K562 (cell line): ENCODE data around the gene RALGAPB. TPM values are rescaled to one million over a fixed set of nuclear protein-coding genes. Genes with fewer than 3 reads are reported as not detected.

ENCODE experiments used
- AFF1 ChIP-seq, 2 experiments: fragments of 450-650 bp; IDR thresholded peaks; 2 replicates each; pipeline ENCODE4 v1.6.1; 2018; ENCODE audit warnings: mild to moderate bottlenecking in 2 of 2, low read depth in 1 of 2; ENCODE audit not compliant: partially characterized antibody in 2 of 2
- ERF ChIP-seq: fragments of 450-650 bp; formaldehyde crosslinking; IDR thresholded peaks from 2 replicates; pipeline ENCODE4 v1.4.0; 2020; ENCODE audit warnings: mild to moderate bottlenecking, mixed read lengths
- ETV1 ChIP-seq: fragments of 450-650 bp; conservative IDR thresholded peaks from 2 replicates; pipeline ENCODE4 v1.6.1; 2016; ENCODE audit warnings: missing genetic modification characterization, control low read depth, low read depth, missing compliant biosample characterization
- FOXA1 ChIP-seq: fragments of 450-650 bp; IDR thresholded peaks from 2 replicates; pipeline ENCODE4 v1.6.1; 2016; ENCODE audit warnings: mild to moderate bottlenecking, borderline replicate concordance
- HBP1 ChIP-seq: fragments of 450-650 bp; formaldehyde crosslinking; IDR thresholded peaks from 2 replicates; pipeline ENCODE4 v1.4.0; 2022; ENCODE audit warnings: missing genetic modification characterization
- MAX ChIP-seq: sonication (generic); formaldehyde crosslinking; IDR thresholded peaks from 2 replicates; pipeline ENCODE4 v1.9.0; 2022; ENCODE audit warnings: mild to moderate bottlenecking, missing genetic modification reagents
- SFPQ ChIP-seq: fragments of 200-400 bp; formaldehyde crosslinking; IDR thresholded peaks from 2 replicates; pipeline ENCODE4 v1.6.1; 2017; ENCODE audit warnings: mild to moderate bottlenecking, low read depth, low read length, moderate library complexity
- SOX6 ChIP-seq: fragments of 450-650 bp; IDR thresholded peaks from 2 replicates; pipeline ENCODE4 v1.6.1; 2014; ENCODE audit warnings: mild to moderate bottlenecking
- TCF15 ChIP-seq: fragments of 250-450 bp; sonication (Bioruptor Pico); IDR thresholded peaks from 2 replicates; pipeline ENCODE4 v1.8.0; 2022; ENCODE audit warnings: moderate library complexity, mild to moderate bottlenecking, inconsistent platforms
- TFAP4 ChIP-seq: sonication (generic); formaldehyde crosslinking; IDR thresholded peaks from 2 replicates; pipeline ENCODE4 v1.8.0; 2022; ENCODE audit warnings: missing genetic modification reagents, mild to moderate bottlenecking, moderate library complexity, borderline replicate concordance
- TFE3 ChIP-seq: fragments of 450-650 bp; formaldehyde crosslinking; IDR thresholded peaks from 2 replicates; pipeline ENCODE4 v1.4.0; 2020; ENCODE audit warnings: mild to moderate bottlenecking, mixed read lengths
- TSC22D4 ChIP-seq: fragments of 450-650 bp; IDR thresholded peaks from 2 replicates; pipeline ENCODE4 v1.6.1; 2016; ENCODE audit warnings: missing genetic modification characterization, missing biosample characterization, control low read depth
- ZNF212 ChIP-seq: fragments of 450-650 bp; formaldehyde crosslinking; IDR thresholded peaks from 2 replicates; pipeline ENCODE4 v1.4.0; 2020; ENCODE audit warnings: mild to moderate bottlenecking
- ZNF280A ChIP-seq: fragments of 450-650 bp; IDR thresholded peaks from 2 replicates; pipeline ENCODE4 v1.6.1; 2018; ENCODE audit warnings: mild to moderate bottlenecking, low read depth; ENCODE audit not compliant: partially characterized antibody
- polyA plus RNA-seq, 8 experiments: library from polyadenylated mRNA; depleted of rRNA in 4 of 8; stranded (reverse) in 5 of 8; unstranded in 3 of 8; fragments of >200 nt; fragmentation: Nextera tagmentation in 2 of 8; fragmentation: Illumina TruSeq in 1 of 8; extraction: Ambion mirVana in 2 of 8; extraction: Trizol in 1 of 8; gene quantifications; 2 replicates each; pipeline versions ENCODE4 v1.2.1 to v1.2.3, GENCODE V29; 2011 to 2014; ENCODE audit warnings: inconsistent platforms in 1 of 8, missing spikeins in 1 of 8
- total RNA-seq, 7 experiments: library from RNA; depleted of rRNA in 6 of 7; stranded (reverse); fragments of >200 nt in 6 of 7; fragmentation: Illumina TruSeq in 2 of 7; extraction: Trizol in 2 of 7; gene quantifications; 2 replicates each; pipeline versions ENCODE4 v1.2.1 to v1.2.3, GENCODE V29; 2011 to 2021; ENCODE audit warnings: low replicate concordance in 1 of 7

The RALGAPB gene
- total and polyA plus RNA-seq, 9 of the 15 experiments (the other 6 are each of a cell fraction or from before 2014, with no cell fraction given), result 4.3 to 25.6 (median 13.6) TPM

GRCh38 chr20:38460040-38460623, 12.5 kb upstream of the RALGAPB start (continued):
- TF ChIP-seq SFPQ (no peak), MAX (CRISPR knock-in tag) (no peak), ZNF212 (CRISPR knock-in tag) (no peak), TSC22D4 (no peak), ERF (CRISPR knock-in tag) (no peak), ZNF280A (no peak), AFF1 (IDR thresholded peaks at IDR 0.05; ENCODE audit: low read depth in 1 of 2, partially characterized antibody in 2 of 2) (no peak), SOX6 (peak; percentile 61; the same call in 1 of the 2 replicates), TFAP4 (CRISPR knock-in tag) (no peak), TCF15 (CRISPR knock-in tag) (no peak), FOXA1 (no peak), HBP1 (no peak), ETV1 (tag) (peak; percentile 83), TFE3 (CRISPR knock-in tag) (no peak)
